Activated naive CD4-positive, alpha-beta T cell treated with Interleukin-2 at 50 U/mL for 16 hours (primary cell): Measurements from ENCODE around the gene OGDH.
"Not testable (repeated sequence)": the region's sequence is repeated elsewhere in the genome, so short reads cannot be mapped to it uniquely, and the experiment has no call there.

Experiments used
- DNase-seq: peaks from one replicate; pipeline ENCODE4 v3.0.0-alpha.2; 2020

The OGDH gene

GRCh38 chr7:44709011-44709915, 102.8 kb downstream of the OGDH start:
- DNase-seq, result no peak

- DNase-seq, result no peak
Measured at GRCh38 chr7:44709945-44710596, 103.6 kb downstream of the OGDH start.

GRCh38 chr7:44711528-44711927, 105.1 kb downstream of the OGDH start:
- DNase-seq, result no peak

- DNase-seq, result no peak
Measured at GRCh38 chr7:44712012-44712411, 105.6 kb downstream of the OGDH start.

GRCh38 chr7:44713141-44713540, 106.7 kb downstream of the OGDH start:
- DNase-seq, result no peak

GRCh38 chr7:44713680-44714335, 107.4 kb downstream of the OGDH start:
- DNase-seq, result no peak

GRCh38 chr7:44716205-44716604, 109.8 kb downstream of the OGDH start:
- no peak for DNase-seq

GRCh38 chr7:44720301-44720700, 113.9 kb downstream of the OGDH start:
- DNase-seq, result no peak

- DNase-seq, result no peak
Measured at GRCh38 chr7:44724276-44724675, 117.8 kb downstream of the OGDH start.

- not testable (repeated sequence) for DNase-seq
Measured at GRCh38 chr7:44726250-44726649, 119.8 kb downstream of the OGDH start.

- DNase-seq, result no peak
Measured at GRCh38 chr7:44727158-44727936, 120.9 kb downstream of the OGDH start.

- no peak for DNase-seq
Measured at GRCh38 chr7:44727937-44728262, 121.5 kb downstream of the OGDH start.

- DNase-seq, result no peak
Measured at GRCh38 chr7:44729949-44730590, 123.6 kb downstream of the OGDH start.

GRCh38 chr7:44732971-44733370, 126.5 kb downstream of the OGDH start:
- DNase-seq, result not testable (repeated sequence)

- no peak for DNase-seq
Measured at GRCh38 chr7:44733708-44734481, 127.5 kb downstream of the OGDH start.

- peak; percentile 44 for DNase-seq
Measured at GRCh38 chr7:44735403-44736165, 129.2 kb downstream of the OGDH start.

- DNase-seq, result no peak
Measured at GRCh38 chr7:44736896-44737295, 130.5 kb downstream of the OGDH start.

GRCh38 chr7:44738051-44738723, 131.8 kb downstream of the OGDH start:
- DNase-seq, result no peak

- no peak for DNase-seq
Measured at GRCh38 chr7:44738876-44739665, 132.6 kb downstream of the OGDH start.
